ENCODE measurements around the gene MYOF. TPM values are rescaled to one million over a fixed set of nuclear protein-coding genes. Genes with fewer than 3 reads are reported as not detected.

Gene MYOF
- total and polyA plus RNA-seq, 2 of the 8 experiments (the other 6 are each of a cell fraction or from before 2014, with no cell fraction given), result 0.98 to 2.3 TPM

DNA sequence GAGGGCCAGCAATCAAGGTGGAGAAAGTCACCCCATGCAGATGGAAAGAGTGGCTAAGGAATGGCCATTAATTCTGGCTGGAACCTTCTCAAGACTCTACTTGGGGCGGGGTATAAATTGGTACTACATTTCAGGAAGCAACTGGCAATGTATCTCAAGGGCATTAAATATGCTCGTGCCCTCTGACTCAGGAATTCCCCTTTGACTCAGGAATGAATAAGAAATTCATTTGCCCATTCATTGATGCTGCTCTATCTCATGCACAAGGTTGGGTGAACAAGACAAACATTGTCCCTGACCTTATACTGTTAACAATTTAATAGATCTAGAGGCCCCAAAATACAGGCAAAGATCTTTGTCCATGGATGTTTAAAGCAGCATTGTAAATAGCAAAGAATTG is 188.1 kb downstream of the MYOF start (continued):
- TF ChIP-seq HDAC6 (IDR thresholded peaks at IDR 0.05; ENCODE audit: low read depth, low read length), result no peak
- TF ChIP-seq ASH2L (IDR thresholded peaks at IDR 0.05; ENCODE audit: low read length), result no peak
- TF ChIP-seq SIN3A (conservative IDR thresholded peaks at IDR 0.05 in 1 of 2, IDR thresholded peaks at IDR 0.05 in 1 of 2; ENCODE audit: low read depth in 1 of 2, low read length in 2 of 2), result no peak
